ENCODE measurements around the gene UBXN7. TPM values are rescaled to one million over a fixed set of nuclear protein-coding genes. Genes with fewer than 3 reads are reported as not detected.

Gene UBXN7
- total and polyA plus RNA-seq, 2 donors (not counting 3 experiments of a cell fraction or from before 2014, with no cell fraction given) = 9.9 to 57.0 TPM

DNA sequence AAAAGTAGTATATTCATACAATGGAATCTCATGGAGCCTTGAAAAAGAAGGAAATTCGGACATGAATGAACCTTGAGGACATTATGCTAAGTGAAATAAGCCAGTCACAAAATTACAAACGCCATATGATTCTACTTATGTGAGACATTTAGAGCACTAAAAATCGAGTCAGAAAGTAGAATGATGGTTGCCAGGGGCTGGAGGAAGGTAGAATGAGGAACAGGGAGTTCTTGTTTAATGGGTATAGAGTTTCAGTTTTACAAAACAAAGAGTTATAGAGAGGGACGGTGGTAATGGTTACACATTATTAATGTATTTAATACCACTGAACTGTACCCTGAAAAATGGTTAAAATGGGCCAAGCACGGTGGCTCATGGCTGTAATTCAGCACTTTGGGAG lies 19.5 kb downstream of the UBXN7 start:
- Histone ChIP-seq H3K9me3 (replicated peaks; ENCODE audit: control insufficient read depth, insufficient read depth, low read length) (no peaks in the 10 kb centered on the region), H4K20me1 (replicated peaks; ENCODE audit: control insufficient read depth, extremely low read depth, insufficient read depth, low read length) (peaks cover 12% of the 10 kb centered on the region), H3K27me3 (ENCODE audit: control insufficient read depth in 2 of 2, insufficient read depth in 2 of 2, low read length in 2 of 2) (no peaks in the 10 kb centered on the region), H2AFZ (ENCODE audit: low read depth, low read length) (no peak overlapping the region), H3K9me1 (replicated peaks; ENCODE audit: control insufficient read depth, extremely low read depth, insufficient read depth, low read length) (no peaks in the 10 kb centered on the region), H3K36me3 (ENCODE audit: control insufficient read depth in 2 of 2, extremely low read depth in 1 of 2, insufficient read depth in 2 of 2, low read length in 2 of 2) (no peaks in the 10 kb centered on the region), H3K27ac (ENCODE audit: insufficient read depth, low read depth, low read length) (no peak overlapping the region), H3K4me1 (ENCODE audit: control insufficient read depth, extremely low read depth, insufficient read depth, low read length) (no peaks in the 10 kb centered on the region), H3K9ac (replicated peaks; ENCODE audit: extremely low read depth, insufficient read depth, low read length) (no peak overlapping the region), H3K4me2 (ENCODE audit: insufficient read depth, low read length) (no peak overlapping the region), H3K79me2 (ENCODE audit: control insufficient read depth, insufficient read depth, low read length) (peaks cover 56% of the 10 kb centered on the region), H3K4me3 (replicated peaks in 1 of 3; ENCODE audit: insufficient read depth in 1 of 3, low read depth in 1 of 3, low read length in 3 of 3) (no peak overlapping the region)
- no peak for TF ChIP-seq JUN (IDR thresholded peaks at IDR 0.05; ENCODE audit: borderline replicate concordance, insufficient read depth, insufficient read length, low read depth)
- no peak for TF ChIP-seq FOS (IDR thresholded peaks at IDR 0.05; ENCODE audit: borderline replicate concordance, insufficient read depth, low read length)
- TF ChIP-seq, protein P1, sequence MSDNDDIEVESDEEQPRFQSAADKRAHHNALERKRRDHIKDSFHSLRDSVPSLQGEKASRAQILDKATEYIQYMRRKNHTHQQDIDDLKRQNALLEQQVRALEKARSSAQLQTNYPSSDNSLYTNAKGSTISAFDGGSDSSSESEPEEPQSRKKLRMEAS (IDR thresholded peaks at IDR 0.05; ENCODE audit: insufficient read depth, insufficient read length) = no peak
- no peak for TF ChIP-seq POLR2AphosphoS5 (IDR thresholded peaks at IDR 0.05; ENCODE audit: insufficient read depth, low read depth, low read length)
- intact Hi-C loops (cut with micrococcal nuclease) (no loop called here), dilution Hi-C loops (cut with MboI; ENCODE audit: extremely low pct_ligation_motif_present, low sequenced_read_pairs) (no loop called here)
- no peak for DNase-seq (ENCODE audit: low read depth, low spot score)
- no TSS peak for BruUV-seq (replicated peaks)
- ChIA-PET POLR2A (no interaction called here), CTCF (interaction anchor here (1.1 kb wide), 1 partner anchor 9 kb away, joined by 4 read pairs; no protein-coding TSS in a partner anchor)
- no peak for FAIRE-seq

DNA sequence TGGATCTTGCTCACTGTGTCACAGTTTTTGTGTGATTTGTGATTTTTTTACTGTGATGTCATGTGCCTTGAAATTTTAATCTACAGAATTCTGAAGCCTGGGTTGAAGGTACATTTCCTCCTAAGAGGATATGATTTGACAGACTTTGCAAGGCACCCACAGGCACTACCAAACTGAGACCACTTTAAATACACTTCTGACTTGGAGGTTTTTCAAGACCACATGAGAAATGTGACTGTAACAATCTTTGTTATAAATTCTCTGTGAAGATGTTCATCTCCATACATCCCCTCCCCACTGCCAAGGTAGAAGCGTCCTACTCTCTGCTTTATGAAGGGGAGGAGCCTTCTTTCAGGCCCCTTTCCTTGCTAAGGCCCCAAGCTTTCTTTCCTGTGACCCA lies 22.8 kb downstream of the UBXN7 start:
- BruUV-seq (replicated peaks) = no TSS peak
- no peak overlapping the region for H3K4me3 ChIP-seq (replicated peaks in 1 of 3; ENCODE audit: insufficient read depth in 1 of 3, low read depth in 1 of 3, low read length in 3 of 3)
- peaks cover 3 to 5% of the 10 kb centered on the region in 2 experiments for H3K36me3 ChIP-seq (ENCODE audit: control insufficient read depth in 2 of 2, extremely low read depth in 1 of 2, insufficient read depth in 2 of 2, low read length in 2 of 2)
- DNase-seq (ENCODE audit: low read depth, low spot score) = no peak
- H3K9me1 ChIP-seq (replicated peaks; ENCODE audit: control insufficient read depth, extremely low read depth, insufficient read depth, low read length) = no peaks in the 10 kb centered on the region
- H3K4me1 ChIP-seq (ENCODE audit: control insufficient read depth, extremely low read depth, insufficient read depth, low read length) = no peaks in the 10 kb centered on the region
- dilution Hi-C loops (cut with MboI; ENCODE audit: extremely low pct_ligation_motif_present, low sequenced_read_pairs) (no loop called here), intact Hi-C loops (cut with micrococcal nuclease) (no loop called here)
- no peak overlapping the region for H3K9ac ChIP-seq (replicated peaks; ENCODE audit: extremely low read depth, insufficient read depth, low read length)
- H3K9me3 ChIP-seq (replicated peaks; ENCODE audit: control insufficient read depth, insufficient read depth, low read length) = no peaks in the 10 kb centered on the region
- ChIA-PET POLR2A (no interaction called here), CTCF (interaction anchor here (1.4 kb wide), 1 partner anchor 119 kb away, joined by 3 read pairs; no protein-coding TSS in a partner anchor)
- no peak overlapping the region for H3K4me2 ChIP-seq (ENCODE audit: insufficient read depth, low read length)
- H3K27ac ChIP-seq (ENCODE audit: insufficient read depth, low read depth, low read length) = no peak overlapping the region
- no peak for FAIRE-seq
- TF ChIP-seq JUN (IDR thresholded peaks at IDR 0.05; ENCODE audit: borderline replicate concordance, insufficient read depth, insufficient read length, low read depth) = no peak
- no peak for TF ChIP-seq MYC (IDR thresholded peaks at IDR 0.05; ENCODE audit: low read depth, low read length)
- no peak for TF ChIP-seq POLR2A (IDR thresholded peaks at IDR 0.05; ENCODE audit: low read depth, low read length)
- TF ChIP-seq EZH2 (IDR thresholded peaks at IDR 0.05; ENCODE audit: borderline replicate concordance, low read depth, low read length, severe bottlenecking) = no peak
- no peak for TF ChIP-seq POLR2AphosphoS5 (IDR thresholded peaks at IDR 0.05; ENCODE audit: insufficient read depth, low read depth, low read length)
- TF ChIP-seq, protein P1 (IDR thresholded peaks at IDR 0.05; ENCODE audit: insufficient read depth, insufficient read length) = no peak
- peaks cover 37% of the 10 kb centered on the region for H3K79me2 ChIP-seq (ENCODE audit: control insufficient read depth, insufficient read depth, low read length)
- H3K27me3 ChIP-seq (ENCODE audit: control insufficient read depth in 2 of 2, insufficient read depth in 2 of 2, low read length in 2 of 2) = no peaks in the 10 kb centered on the region
- peaks cover 15% of the 10 kb centered on the region for H4K20me1 ChIP-seq (replicated peaks; ENCODE audit: control insufficient read depth, extremely low read depth, insufficient read depth, low read length)
- no peak overlapping the region for H2AFZ ChIP-seq (ENCODE audit: low read depth, low read length)

All from endothelial cell of umbilical vein (primary cell).